A549 (cell line): ENCODE measurements around the gene CSMD2. TPM values are rescaled to one million over a fixed set of nuclear protein-coding genes. Genes with fewer than 3 reads are reported as not detected.

Experiments used
- ATAC-seq, 2 experiments: fragments of 200-7000 bp in 1 of 2; fragments of >200 bp in 1 of 2; cut with Nextera tagmentation in 1 of 2; cut with Tn5 transposase in 1 of 2; 3 replicates each; pipeline versions ENCODE4 v1.8.0 to v1.9.1; 2018 to 2020; ENCODE audit warnings: mild to moderate bottlenecking in 1 of 2, moderate library complexity in 1 of 2
- CTCF ChIA-PET: fragments of 300-600 bp; sonication (Branson Sonifier 250); formaldehyde crosslinking; extraction: SDS; loops from one replicate; lab custom pipeline; 2021; ENCODE audit warnings: antibody characterized with exemption, inconsistent platforms; lab: Yijun Ruan, JAX
- POLR2A ChIA-PET: fragments of 350-600 bp; formaldehyde crosslinking; extraction: SDS; loops from one replicate; lab custom pipeline; 2021; ENCODE audit warnings: antibody characterized with exemption, inconsistent platforms; lab: Yijun Ruan, JAX
- DNase-seq, 2 experiments: peaks; one replicate each; pipeline versions ENCODE4 v3.0.0 to v3.0.0-alpha.2; 2011 to 2016; ENCODE audit warnings: low read depth in 1 of 2, low spot score in 1 of 2
- FAIRE-seq: peaks from 2 replicates; lab custom pipeline; 2011; peaks lifted over from hg19 to GRCh38; lab: Jason Lieb, UNC
- H3K27ac ChIP-seq, 2 experiments: fragments of >200 bp; sonication (Bioruptor Twin); formaldehyde crosslinking; 3 replicates each; pipeline ENCODE4 v1.5.1; 2016 to 2017
- H3K4me1 ChIP-seq: fragments of >200 bp; sonication (Bioruptor Twin); formaldehyde crosslinking; 3 replicates; pipeline ENCODE4 v1.6.1; 2016
- H3K4me2 ChIP-seq: fragments of >200 bp; sonication (Bioruptor Twin); formaldehyde crosslinking; 3 replicates; pipeline ENCODE4 v1.6.1; 2016
- H3K4me3 ChIP-seq: fragments of >200 bp; sonication (Bioruptor Twin); formaldehyde crosslinking; 3 replicates; pipeline ENCODE4 v1.5.1; 2016
- H3K9me3 ChIP-seq: fragments of >200 bp; sonication (Bioruptor Twin); formaldehyde crosslinking; 3 replicates; pipeline ENCODE4 v1.6.1; 2016
- CBX2 ChIP-seq: fragments of 200-600 bp; sonication (generic); IDR thresholded peaks from 2 replicates; pipeline ENCODE4 v1.6.1; 2016; ENCODE audit warnings: low read depth, mild to moderate bottlenecking, borderline replicate concordance
- EHMT2 ChIP-seq: fragments of 200-600 bp; sonication (generic); IDR thresholded peaks from 2 replicates; pipeline ENCODE4 v1.6.1; 2016; ENCODE audit warnings: antibody characterized with exemption, low read depth, mild to moderate bottlenecking, moderate library complexity
- EP300 ChIP-seq, 2 experiments: fragments of >200 bp; sonication (Bioruptor Twin); formaldehyde crosslinking; IDR thresholded peaks; 2 replicates in 1 of 2; 3 replicates in 1 of 2; pipeline ENCODE4 v1.6.1; 2016 to 2017
- FOSB ChIP-seq: fragments of 250-450 bp; sonication (Bioruptor Pico); IDR thresholded peaks from 2 replicates; pipeline ENCODE4 v1.5.0; 2020; ENCODE audit warnings: mild to moderate bottlenecking, moderate library complexity
- HDAC2 ChIP-seq: fragments of 200-600 bp; sonication (generic); IDR thresholded peaks from 2 replicates; pipeline ENCODE4 v1.6.1; 2016
- HOXB13 ChIP-seq: fragments of 250-450 bp; sonication (Bioruptor Pico); IDR thresholded peaks from 2 replicates; pipeline ENCODE4 v1.5.0; 2020; ENCODE audit warnings: low read depth, mild to moderate bottlenecking, moderate library complexity
- HOXB5 ChIP-seq: fragments of 250-450 bp; sonication (Bioruptor Pico); IDR thresholded peaks from 2 replicates; pipeline ENCODE4 v1.5.0; 2020; ENCODE audit warnings: mild to moderate bottlenecking, moderate library complexity
- JUN ChIP-seq, 2 experiments: fragments of >200 bp; sonication (Bioruptor Twin); formaldehyde crosslinking; IDR thresholded peaks; 2 replicates in 1 of 2; 3 replicates in 1 of 2; pipeline ENCODE4 v1.6.1; 2016 to 2017
- JUNB ChIP-seq: fragments of >200 bp; sonication (Bioruptor Twin); formaldehyde crosslinking; IDR thresholded peaks from 2 replicates; pipeline ENCODE4 v1.6.1; 2016
- NFE2L2 ChIP-seq: fragments of 150-350 bp; conservative IDR thresholded peaks from 2 replicates; pipeline ENCODE4 v1.6.1; 2014; ENCODE audit warnings: low read length
- NPAS2 ChIP-seq: fragments of 250-450 bp; sonication (Bioruptor Pico); IDR thresholded peaks from 2 replicates; pipeline ENCODE4 v1.8.0; 2022; ENCODE audit warnings: mild to moderate bottlenecking, moderate library complexity, borderline replicate concordance
- POLR2AphosphoS2 ChIP-seq: conservative IDR thresholded peaks from 2 replicates; pipeline ENCODE4 v1.6.1; 2012; ENCODE audit warnings: low read length, improper control_type of control experiment, inconsistent platforms
- RARB ChIP-seq: fragments of 250-450 bp; sonication (Bioruptor Pico); IDR thresholded peaks from 2 replicates; pipeline ENCODE4 v1.8.0; 2021; ENCODE audit warnings: mild to moderate bottlenecking, moderate library complexity
- RNF2 ChIP-seq: fragments of 200-600 bp; sonication (generic); IDR thresholded peaks from 2 replicates; pipeline ENCODE4 v1.6.1; 2016; ENCODE audit warnings: low read depth, mild to moderate bottlenecking, antibody characterized with exemption, moderate library complexity, borderline replicate concordance
- SMC3 ChIP-seq: fragments of >200 bp; sonication (Bioruptor Twin); formaldehyde crosslinking; IDR thresholded peaks from 3 replicates; pipeline ENCODE4 v1.6.1; 2018; ENCODE audit warnings: inconsistent platforms
- ZC3H11A ChIP-seq: fragments of 450-650 bp; IDR thresholded peaks from 2 replicates; pipeline ENCODE4 v1.6.1; 2014; ENCODE audit warnings: antibody characterized with exemption, mild to moderate bottlenecking
- ZFP36 ChIP-seq: fragments of 450-650 bp; IDR thresholded peaks from 2 replicates; pipeline ENCODE4 v1.6.1; 2014; ENCODE audit warnings: borderline replicate concordance; ENCODE audit not compliant: partially characterized antibody
- ZSCAN20 ChIP-seq: fragments of 250-450 bp; sonication (Bioruptor Pico); IDR thresholded peaks from 2 replicates; pipeline ENCODE4 v1.8.0; 2022; ENCODE audit warnings: mild to moderate bottlenecking, moderate library complexity
- WGBS: methylation state at CpG from one replicate; pipeline ENCODE4 v1.1.6; 2017; ENCODE audit errors: missing lambda C conversion rate; 5-methylcytosine and 5-hydroxymethylcytosine counted together
- polyA plus RNA-seq, 4 experiments: library from polyadenylated mRNA; depleted of rRNA in 3 of 4; stranded (reverse); fragments of >200 nt; fragmentation: RNase III in 1 of 4; extraction: RNeasy Plus Mini Kit Qiagen cat#74134 plus additional on column Dnase treatment in 1 of 4; gene quantifications; 2 replicates in 3 of 4; 3 replicates in 1 of 4; pipeline ENCODE4 v1.2.3, GENCODE V29; 2011 to 2017
- TF ChIP-seq, protein P1 (sequence below): fragments of 200-600 bp; sonication (generic); IDR thresholded peaks from 2 replicates; pipeline ENCODE4 v1.6.1; 2016; ENCODE audit warnings: antibody characterized with exemption, mild to moderate bottlenecking, moderate library complexity
- TF ChIP-seq, protein P2 (sequence below): fragments of 450-650 bp; IDR thresholded peaks from 2 replicates; pipeline ENCODE4 v1.6.1; 2014; ENCODE audit warnings: antibody characterized with exemption

CSMD2 gene
- polyA plus RNA-seq, 2 of the 4 experiments (the other 2 are of a cell fraction) = not detected

DNA sequence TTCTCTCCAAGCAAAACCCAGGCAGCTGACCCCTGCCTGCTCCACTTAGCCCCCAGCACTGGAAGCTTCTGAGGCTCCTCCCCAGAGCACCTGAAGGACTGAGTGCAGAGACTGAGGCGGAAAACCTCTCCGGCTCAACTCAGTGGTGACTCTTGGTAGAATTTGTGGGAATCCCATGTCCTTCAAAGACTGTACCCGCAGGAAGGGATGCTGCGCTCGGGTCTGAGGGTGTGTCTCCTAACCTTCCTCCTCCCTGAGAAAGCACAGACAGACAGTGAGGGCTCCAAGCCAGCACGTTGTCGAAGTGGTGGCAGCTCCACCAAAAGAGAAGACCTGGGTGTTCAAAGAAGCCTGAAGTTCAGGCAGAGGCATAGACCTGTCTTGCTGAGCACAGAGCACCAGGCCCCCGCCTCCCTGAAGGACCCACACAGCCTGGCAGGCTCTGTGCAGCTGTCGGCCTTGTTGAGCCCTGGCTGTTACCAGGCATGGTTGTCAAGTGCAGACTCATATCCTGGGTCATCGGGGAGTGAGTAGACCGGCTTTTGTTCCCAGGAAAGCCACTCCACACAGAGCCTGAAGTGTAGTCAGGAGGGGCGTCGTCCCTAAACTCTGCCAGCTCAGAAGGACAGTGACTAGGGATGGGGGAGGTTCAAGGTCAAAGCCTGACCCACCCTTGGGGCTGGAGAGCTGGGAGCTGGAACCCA is 36.7 kb downstream of the CSMD2 start:
- POLR2A ChIA-PET = no interaction called here
- TF ChIP-seq ZFP36 = no peak
- TF ChIP-seq HDAC2 = no peak
- TF ChIP-seq ZC3H11A = no peak
- no peaks in the 10 kb centered on the region for H3K4me1 ChIP-seq
- no peak for DNase-seq
- H3K4me2 ChIP-seq = no peak overlapping the region
- no peak overlapping the region for H3K4me3 ChIP-seq
- no peaks in the 10 kb centered on the region for H3K9me3 ChIP-seq
- FAIRE-seq = no peak
- no peak overlapping the region for H3K27ac ChIP-seq
- CTCF ChIA-PET = no interaction called here
- no peak for ATAC-seq
- WGBS = 0% methylated on average over 3 of the region's 13 CpGs

DNA sequence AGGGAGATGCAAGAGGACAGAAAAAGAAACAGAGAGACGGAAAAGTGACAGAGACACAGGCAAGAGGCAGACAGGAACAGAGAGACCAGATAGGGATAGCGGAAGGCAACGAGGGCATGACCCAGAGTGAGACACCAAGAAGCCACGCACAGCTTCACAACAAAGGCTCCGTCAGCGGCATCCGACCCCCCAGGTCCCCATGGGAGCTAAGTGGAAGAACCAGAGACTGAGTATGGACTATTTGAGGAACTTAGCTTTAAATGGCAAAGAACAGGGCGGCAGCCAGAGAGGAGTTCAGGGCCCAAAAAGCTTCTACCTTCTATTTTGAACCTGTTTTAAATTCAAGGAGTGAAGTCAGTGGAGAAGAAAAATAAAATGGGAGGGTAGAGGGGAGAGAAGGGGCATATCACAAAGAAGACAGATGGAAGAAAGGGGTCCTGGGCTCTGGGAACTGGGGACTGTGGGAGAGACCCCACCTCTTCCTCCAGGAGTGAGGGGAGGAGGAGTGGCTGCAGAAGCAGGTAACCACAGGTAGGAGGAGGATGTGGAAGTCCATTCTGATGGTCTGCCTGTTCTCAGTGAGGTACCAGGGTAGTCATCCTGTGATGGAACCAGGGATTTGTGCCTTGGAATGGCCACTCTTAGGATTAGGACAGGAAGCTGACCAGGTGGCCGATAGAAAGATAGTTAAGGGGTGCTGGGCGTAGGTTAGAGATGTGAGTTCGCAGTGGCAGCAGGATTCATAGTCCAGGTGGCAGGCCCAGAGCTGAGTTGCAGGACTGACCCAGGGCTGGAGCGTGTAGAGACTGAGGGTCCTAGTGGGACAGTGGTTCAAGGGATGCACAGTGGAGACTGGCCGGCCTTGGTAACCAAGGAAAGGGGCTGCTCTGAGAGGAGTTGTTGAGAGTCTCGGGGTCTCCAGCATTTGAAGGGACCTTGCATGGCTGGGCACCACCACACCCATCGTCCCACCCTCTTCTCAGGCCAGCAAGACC is 37.7 kb downstream of the CSMD2 start:
- no peak for DNase-seq
- FAIRE-seq = no peak
- POLR2A ChIA-PET = no interaction called here

DNA sequence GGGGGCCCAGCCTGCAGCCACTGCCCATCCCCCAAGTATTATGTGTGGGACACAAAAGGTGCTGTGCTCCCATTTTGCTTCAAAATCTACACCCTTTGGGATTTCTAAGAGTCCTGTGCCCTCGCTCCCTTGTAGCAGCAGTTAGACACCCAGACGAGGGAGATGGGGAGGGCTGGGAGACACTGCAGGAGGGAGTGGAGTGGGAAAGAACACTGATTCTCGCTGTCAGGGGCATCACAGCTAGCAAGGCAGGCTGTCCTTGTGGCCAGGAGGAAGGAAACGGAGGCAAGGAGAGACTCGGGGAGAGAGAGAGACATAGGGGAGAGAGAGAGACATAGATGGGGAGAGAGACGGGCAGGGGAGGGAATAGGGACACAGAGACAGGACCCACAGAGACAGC is 38.5 kb downstream of the CSMD2 start:
- H3K4me1 ChIP-seq = no peaks in the 10 kb centered on the region
- no peaks in the 10 kb centered on the region for H3K9me3 ChIP-seq
- ChIA-PET POLR2A (no interaction called here), CTCF (interaction anchor here (1.0 kb wide), 1 partner anchor 12 kb away, joined by 3 read pairs; no protein-coding TSS in a partner anchor)
- no peak overlapping the region for H3K4me2 ChIP-seq
- no peak overlapping the region for H3K4me3 ChIP-seq
- WGBS = 13% methylated on average over 6 of the region's 6 CpGs
- H3K27ac ChIP-seq = no peak overlapping the region
- FAIRE-seq (no peak), ATAC-seq (no peak), DNase-seq (no peak)
- TF ChIP-seq, protein P1, sequence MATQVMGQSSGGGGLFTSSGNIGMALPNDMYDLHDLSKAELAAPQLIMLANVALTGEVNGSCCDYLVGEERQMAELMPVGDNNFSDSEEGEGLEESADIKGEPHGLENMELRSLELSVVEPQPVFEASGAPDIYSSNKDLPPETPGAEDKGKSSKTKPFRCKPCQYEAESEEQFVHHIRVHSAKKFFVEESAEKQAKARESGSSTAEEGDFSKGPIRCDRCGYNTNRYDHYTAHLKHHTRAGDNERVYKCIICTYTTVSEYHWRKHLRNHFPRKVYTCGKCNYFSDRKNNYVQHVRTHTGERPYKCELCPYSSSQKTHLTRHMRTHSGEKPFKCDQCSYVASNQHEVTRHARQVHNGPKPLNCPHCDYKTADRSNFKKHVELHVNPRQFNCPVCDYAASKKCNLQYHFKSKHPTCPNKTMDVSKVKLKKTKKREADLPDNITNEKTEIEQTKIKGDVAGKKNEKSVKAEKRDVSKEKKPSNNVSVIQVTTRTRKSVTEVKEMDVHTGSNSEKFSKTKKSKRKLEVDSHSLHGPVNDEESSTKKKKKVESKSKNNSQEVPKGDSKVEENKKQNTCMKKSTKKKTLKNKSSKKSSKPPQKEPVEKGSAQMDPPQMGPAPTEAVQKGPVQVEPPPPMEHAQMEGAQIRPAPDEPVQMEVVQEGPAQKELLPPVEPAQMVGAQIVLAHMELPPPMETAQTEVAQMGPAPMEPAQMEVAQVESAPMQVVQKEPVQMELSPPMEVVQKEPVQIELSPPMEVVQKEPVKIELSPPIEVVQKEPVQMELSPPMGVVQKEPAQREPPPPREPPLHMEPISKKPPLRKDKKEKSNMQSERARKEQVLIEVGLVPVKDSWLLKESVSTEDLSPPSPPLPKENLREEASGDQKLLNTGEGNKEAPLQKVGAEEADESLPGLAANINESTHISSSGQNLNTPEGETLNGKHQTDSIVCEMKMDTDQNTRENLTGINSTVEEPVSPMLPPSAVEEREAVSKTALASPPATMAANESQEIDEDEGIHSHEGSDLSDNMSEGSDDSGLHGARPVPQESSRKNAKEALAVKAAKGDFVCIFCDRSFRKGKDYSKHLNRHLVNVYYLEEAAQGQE = no peak
- TF ChIP-seq, protein P2, sequence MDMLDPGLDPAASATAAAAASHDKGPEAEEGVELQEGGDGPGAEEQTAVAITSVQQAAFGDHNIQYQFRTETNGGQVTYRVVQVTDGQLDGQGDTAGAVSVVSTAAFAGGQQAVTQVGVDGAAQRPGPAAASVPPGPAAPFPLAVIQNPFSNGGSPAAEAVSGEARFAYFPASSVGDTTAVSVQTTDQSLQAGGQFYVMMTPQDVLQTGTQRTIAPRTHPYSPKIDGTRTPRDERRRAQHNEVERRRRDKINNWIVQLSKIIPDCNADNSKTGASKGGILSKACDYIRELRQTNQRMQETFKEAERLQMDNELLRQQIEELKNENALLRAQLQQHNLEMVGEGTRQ = no peak
- TF ChIP-seq NFE2L2 = no peak
- no peak for TF ChIP-seq ZSCAN20 (CRISPR knock-in tag)
- TF ChIP-seq EHMT2 = no peak

More for the DNA sequence above, 37.7 kb downstream of the CSMD2 start:
- Histone ChIP-seq H3K4me3 (no peak overlapping the region), H3K4me1 (no peaks in the 10 kb centered on the region), H3K4me2 (no peak overlapping the region), H3K27ac (no peak overlapping the region), H3K9me3 (no peaks in the 10 kb centered on the region)
- TF ChIP-seq EP300 (IDR thresholded peaks at IDR 0.05) = no peak
- TF ChIP-seq HOXB5 = no peak
- TF ChIP-seq POLR2AphosphoS2 = no peak
- CTCF ChIA-PET = interaction anchor here (1.0 kb wide), 1 partner anchor 13 kb away, joined by 3 read pairs; no protein-coding TSS in a partner anchor
- no peak for ATAC-seq
- 13% methylated on average over 14 of the region's 15 CpGs for WGBS

DNA sequence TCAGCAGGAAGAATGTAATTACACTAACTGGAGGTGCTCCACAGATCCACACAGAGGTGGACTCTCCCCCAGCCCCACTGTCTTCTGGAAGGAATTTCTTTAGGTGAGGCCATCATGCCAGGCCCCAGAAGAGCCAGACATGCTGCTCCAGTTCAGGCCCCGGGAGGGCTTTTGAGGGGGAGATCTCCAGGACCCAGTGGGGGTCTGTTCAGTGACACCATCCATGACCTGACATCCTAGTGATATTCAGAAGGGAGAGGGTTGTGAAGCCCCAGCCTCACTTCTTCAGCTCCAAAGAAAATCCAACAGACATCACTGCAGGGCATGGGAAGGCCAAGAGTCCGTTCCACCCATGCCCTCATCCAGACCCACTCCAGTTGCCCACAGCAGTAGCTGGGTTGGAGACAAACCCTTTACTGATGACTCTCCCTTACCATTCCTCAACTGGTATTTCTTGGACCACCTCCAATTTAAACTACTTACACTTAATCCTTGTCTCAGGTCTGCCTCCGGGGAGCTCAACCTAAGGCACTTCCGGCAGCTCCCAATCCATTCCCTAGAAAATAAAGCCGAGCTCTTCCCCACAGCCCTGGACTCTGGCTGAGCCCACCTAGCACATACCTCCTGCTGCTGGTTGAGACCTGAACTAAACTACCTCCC is 39.2 kb downstream of the CSMD2 start:
- H3K27ac ChIP-seq = no peak overlapping the region
- DNase-seq = no peak
- no peaks in the 10 kb centered on the region for H3K9me3 ChIP-seq
- H3K4me1 ChIP-seq = no peaks in the 10 kb centered on the region
- H3K4me2 ChIP-seq = no peak overlapping the region
- WGBS = 0% methylated on average over 5 of the region's 5 CpGs
- ChIA-PET POLR2A (no interaction called here), CTCF (no interaction called here)
- no peak for FAIRE-seq
- no peak overlapping the region for H3K4me3 ChIP-seq
- ATAC-seq = no peak
- no peak for TF ChIP-seq NPAS2
- no peak for TF ChIP-seq RNF2
- no peak for TF ChIP-seq HOXB13 (CRISPR knock-in tag)
- TF ChIP-seq JUN (IDR thresholded peaks at IDR 0.05) = no peak
- TF ChIP-seq SMC3 = no peak
- TF ChIP-seq JUNB = no peak
- TF ChIP-seq, protein P2 = no peak
- TF ChIP-seq RARB (CRISPR knock-in tag) = no peak
- no peak for TF ChIP-seq CBX2
- no peak for TF ChIP-seq FOSB (CRISPR knock-in tag)
